ENCODE measurements around the gene YBX1. TPM values are rescaled to one million over a fixed set of nuclear protein-coding genes. Genes with fewer than 3 reads are reported as not detected.

The YBX1 gene
- total and polyA plus RNA-seq, 2 donors (not counting 1 experiment from before 2014, with no cell fraction given) = 164 to 345 TPM

DNA sequence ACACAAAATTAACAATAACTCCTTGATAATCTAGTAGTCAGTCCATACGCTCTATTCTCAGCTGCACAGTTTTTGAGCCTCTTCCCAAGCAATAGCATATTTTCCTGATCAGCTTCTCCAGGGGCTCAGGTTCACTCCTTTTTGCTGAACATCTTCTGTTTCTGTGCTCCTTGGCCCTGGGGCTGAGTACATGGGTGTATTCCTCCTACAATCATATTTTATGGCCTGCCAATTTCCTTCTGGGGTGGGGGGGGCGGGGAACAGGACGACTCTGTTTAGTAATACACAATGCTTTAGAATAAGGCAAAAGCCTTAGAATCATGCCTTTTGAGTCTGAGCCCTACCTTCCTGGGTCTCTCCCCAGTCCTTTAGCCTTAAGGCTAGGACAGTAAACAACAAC, 49.4 kb downstream of the YBX1 start:
- no peaks in the 10 kb centered on the region for H3K9me3 ChIP-seq (ENCODE audit: control extremely low read depth in 1 of 3, control insufficient read depth in 2 of 3, insufficient read depth in 1 of 3, low read length in 2 of 3)
- H3K9me3 Mint-ChIP-seq (ENCODE audit: insufficient read depth) = no peaks in the 10 kb centered on the region
- no peak overlapping the region for H3K4me2 ChIP-seq (replicated peaks; ENCODE audit: low read depth, low read length, poor library complexity, severe bottlenecking)
- no peaks in the 10 kb centered on the region for H4K20me1 ChIP-seq (ENCODE audit: control insufficient read depth, insufficient read depth, low read length, poor library complexity, severe bottlenecking)
- H3K36me3 ChIP-seq (replicated peaks in 1 of 2; ENCODE audit: control extremely low read depth in 1 of 2, control insufficient read depth in 1 of 2, extremely low read depth in 1 of 2, insufficient read depth in 2 of 2, low read length in 1 of 2) = no peaks in the 10 kb centered on the region
- peaks cover 4% of the 10 kb centered on the region for H3K4me1 Mint-ChIP-seq
- no peak overlapping the region for H3K4me3 Mint-ChIP-seq
- H3K27ac ChIP-seq (ENCODE audit: low read length in 2 of 2) = no peak overlapping the region
- intact Hi-C loops (cut with micrococcal nuclease) = no loop called here
- CTCF ChIA-PET = no interaction called here
- no peak overlapping the region for H3K4me3 ChIP-seq (ENCODE audit: control extremely low read depth in 1 of 5, extremely low read depth in 1 of 5, insufficient read depth in 1 of 5, low read depth in 2 of 5, low read length in 4 of 5)
- DNase-seq (no peak), ATAC-seq (ENCODE audit: low read depth) (no peak)
- no peaks in the 10 kb centered on the region for H3K79me2 ChIP-seq (ENCODE audit: control insufficient read depth, insufficient read depth, low read length)
- no peaks in the 10 kb centered on the region for H3K27me3 ChIP-seq (replicated peaks in 1 of 4; ENCODE audit: control extremely low read depth in 1 of 4, control insufficient read depth in 3 of 4, insufficient read depth in 4 of 4, low read length in 3 of 4)
- POLR2A ChIA-PET = interaction anchor here (0.7 kb wide), 1 partner anchor 920 kb away, joined by 6 read pairs; no protein-coding TSS in a partner anchor
- H3K27ac Mint-ChIP-seq = no peak overlapping the region
- no peak overlapping the region for H2AFZ ChIP-seq (ENCODE audit: insufficient read depth, low read depth, low read length, poor library complexity, severe bottlenecking)
- no peak overlapping the region for H3K9ac ChIP-seq (ENCODE audit: low read length)
- no peaks in the 10 kb centered on the region for H3K27me3 Mint-ChIP-seq
- TF ChIP-seq EZH2 (IDR thresholded peaks at IDR 0.05; ENCODE audit: borderline replicate concordance, insufficient read depth, low read depth, low read length, poor library complexity, severe bottlenecking) = no peak
- TF ChIP-seq, protein P1, sequence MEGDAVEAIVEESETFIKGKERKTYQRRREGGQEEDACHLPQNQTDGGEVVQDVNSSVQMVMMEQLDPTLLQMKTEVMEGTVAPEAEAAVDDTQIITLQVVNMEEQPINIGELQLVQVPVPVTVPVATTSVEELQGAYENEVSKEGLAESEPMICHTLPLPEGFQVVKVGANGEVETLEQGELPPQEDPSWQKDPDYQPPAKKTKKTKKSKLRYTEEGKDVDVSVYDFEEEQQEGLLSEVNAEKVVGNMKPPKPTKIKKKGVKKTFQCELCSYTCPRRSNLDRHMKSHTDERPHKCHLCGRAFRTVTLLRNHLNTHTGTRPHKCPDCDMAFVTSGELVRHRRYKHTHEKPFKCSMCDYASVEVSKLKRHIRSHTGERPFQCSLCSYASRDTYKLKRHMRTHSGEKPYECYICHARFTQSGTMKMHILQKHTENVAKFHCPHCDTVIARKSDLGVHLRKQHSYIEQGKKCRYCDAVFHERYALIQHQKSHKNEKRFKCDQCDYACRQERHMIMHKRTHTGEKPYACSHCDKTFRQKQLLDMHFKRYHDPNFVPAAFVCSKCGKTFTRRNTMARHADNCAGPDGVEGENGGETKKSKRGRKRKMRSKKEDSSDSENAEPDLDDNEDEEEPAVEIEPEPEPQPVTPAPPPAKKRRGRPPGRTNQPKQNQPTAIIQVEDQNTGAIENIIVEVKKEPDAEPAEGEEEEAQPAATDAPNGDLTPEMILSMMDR (IDR thresholded peaks at IDR 0.05) = no peak
- 100% methylated on average over 1 of the region's 3 CpGs for WGBS (ENCODE audit: insufficient coverage)
- H3K4me1 ChIP-seq (ENCODE audit: control insufficient read depth in 2 of 2, insufficient read depth in 2 of 2, low read length in 2 of 2) = peaks cover 0 to 1% of the 10 kb centered on the region in 2 donors

DNA sequence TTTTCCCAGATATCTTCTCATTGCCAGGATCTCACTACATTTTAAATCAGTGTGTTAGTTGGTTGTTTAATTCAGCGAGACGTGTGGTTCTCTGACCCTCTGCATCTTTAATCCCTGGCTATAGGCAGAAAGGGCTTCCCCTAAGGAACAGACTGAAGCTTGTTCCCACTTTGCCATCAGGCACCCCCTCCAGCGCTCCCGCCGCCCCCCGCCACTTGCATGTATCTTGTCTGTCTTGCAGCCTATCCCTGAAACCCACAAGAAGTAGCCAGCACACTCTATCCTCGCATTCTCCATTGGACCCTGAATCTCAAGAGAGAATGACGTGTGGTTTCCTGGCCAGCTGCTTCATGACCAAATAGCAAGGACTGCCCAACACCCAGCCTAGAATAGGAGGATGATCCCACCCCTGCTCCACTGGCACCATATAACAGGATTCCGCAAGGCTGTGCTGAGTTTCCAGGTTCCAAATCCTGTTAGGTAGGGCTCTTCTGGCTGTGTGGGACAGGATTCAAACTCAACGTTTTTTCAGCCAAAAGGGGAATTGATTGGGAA, 50.0 kb downstream of the YBX1 start:
- H3K36me3 ChIP-seq (replicated peaks in 1 of 2; ENCODE audit: control extremely low read depth in 1 of 2, control insufficient read depth in 1 of 2, extremely low read depth in 1 of 2, insufficient read depth in 2 of 2, low read length in 1 of 2) = no peaks in the 10 kb centered on the region

More for the DNA sequence above, 50.0 kb downstream of the YBX1 start:
- H3K4me2 ChIP-seq (replicated peaks; ENCODE audit: low read depth, low read length, poor library complexity, severe bottlenecking) = no peak overlapping the region
- ATAC-seq (ENCODE audit: low read depth) (no peak), DNase-seq (no peak)
- Mint-ChIP-seq H3K27ac (no peak overlapping the region), H3K9me3 (ENCODE audit: insufficient read depth) (no peaks in the 10 kb centered on the region), H3K27me3 (no peaks in the 10 kb centered on the region), H3K4me1 (peaks cover 10% of the 10 kb centered on the region), H3K4me3 (no peak overlapping the region)
- no peak overlapping the region for H3K9ac ChIP-seq (ENCODE audit: low read length)
- no peak overlapping the region for H3K27ac ChIP-seq (ENCODE audit: low read length in 2 of 2)
- ChIA-PET CTCF (no interaction called here), POLR2A (no interaction called here)
- H2AFZ ChIP-seq (ENCODE audit: insufficient read depth, low read depth, low read length, poor library complexity, severe bottlenecking) = no peak overlapping the region
- H3K9me3 ChIP-seq (ENCODE audit: control extremely low read depth in 1 of 3, control insufficient read depth in 2 of 3, insufficient read depth in 1 of 3, low read length in 2 of 3) = no peaks in the 10 kb centered on the region
- WGBS (ENCODE audit: insufficient coverage) = 82% methylated on average over 6 of the region's 10 CpGs
- H3K27me3 ChIP-seq (replicated peaks in 1 of 4; ENCODE audit: control extremely low read depth in 1 of 4, control insufficient read depth in 3 of 4, insufficient read depth in 4 of 4, low read length in 3 of 4) = no peaks in the 10 kb centered on the region
- peaks cover 6 to 8% of the 10 kb centered on the region in 2 donors for H3K4me1 ChIP-seq (ENCODE audit: control insufficient read depth in 2 of 2, insufficient read depth in 2 of 2, low read length in 2 of 2)
- TF ChIP-seq, protein P1 (IDR thresholded peaks at IDR 0.05) = no peak
- no peak for TF ChIP-seq EZH2 (IDR thresholded peaks at IDR 0.05; ENCODE audit: borderline replicate concordance, insufficient read depth, low read depth, low read length, poor library complexity, severe bottlenecking)
- H4K20me1 ChIP-seq (ENCODE audit: control insufficient read depth, insufficient read depth, low read length, poor library complexity, severe bottlenecking) = no peaks in the 10 kb centered on the region
- H3K4me3 ChIP-seq (ENCODE audit: control extremely low read depth in 1 of 5, extremely low read depth in 1 of 5, insufficient read depth in 1 of 5, low read depth in 2 of 5, low read length in 4 of 5) = no peak overlapping the region
- intact Hi-C loops (cut with micrococcal nuclease) = no loop called here
- no peaks in the 10 kb centered on the region for H3K79me2 ChIP-seq (ENCODE audit: control insufficient read depth, insufficient read depth, low read length)

All from B cell (primary cell).